HepG2 (cell line): Measurements from ENCODE around the gene PLXNB2. TPM values are rescaled to one million over a fixed set of nuclear protein-coding genes. Genes with fewer than 3 reads are reported as not detected.

Source experiments
- ATAC-seq: fragments of 200-7000 bp; cut with Tn5 transposase; 3 replicates; pipeline ENCODE4 v1.9.1; 2020; ENCODE audit warnings: mild to moderate bottlenecking, moderate library complexity
- BruUV-seq: library from RNA; stranded (reverse); fragments of 400-500 nt; replicated peaks from 2 replicates; lab custom pipeline; 2021; lab: Mats Ljungman, UMichigan
- CTCF ChIA-PET: fragments of 300-600 bp; formaldehyde crosslinking; extraction: SDS; loops from one replicate; lab custom pipeline; 2021; ENCODE audit warnings: low total read pairs, inconsistent platforms, low intra/inter-chr PET ratio; lab: Yijun Ruan, JAX
- POLR2A ChIA-PET: fragments of 350-600 bp; sonication (Branson Sonifier 250); formaldehyde crosslinking; loops from one replicate; lab custom pipeline; 2020; ENCODE audit warnings: antibody characterized with exemption, inconsistent platforms; lab: Yijun Ruan, JAX
- DNase-seq: peaks from one replicate; pipeline ENCODE4 v3.0.0-alpha.2; 2015; ENCODE audit warnings: low spot score
- FAIRE-seq: peaks from 3 replicates; lab custom pipeline; 2011; peaks lifted over from hg19 to GRCh38; lab: Jason Lieb, UNC
- H2AFZ ChIP-seq: one replicate; pipeline ENCODE4 v1.6.1; 2011; ENCODE audit warnings: low read length, inconsistent platforms
- H3K27ac ChIP-seq: fragments of 300-600 bp; 3 replicates; pipeline ENCODE4 v1.8.0; 2011; ENCODE audit warnings: mixed run types, mild to moderate bottlenecking, mixed read lengths, low read length, inconsistent platforms; ENCODE audit not compliant: insufficient read depth; ENCODE audit errors: extremely low read length
- H3K27me3 ChIP-seq, 2 experiments: fragments of 200-600 bp in 1 of 2; 2 replicates in 1 of 2; 3 replicates in 1 of 2; pipeline versions ENCODE4 v1.6.0 to v1.8.0; 2011; ENCODE audit warnings: low read length in 2 of 2, mild to moderate bottlenecking in 2 of 2, moderate library complexity in 2 of 2, inconsistent platforms in 1 of 2; ENCODE audit not compliant: insufficient read depth in 2 of 2, control insufficient read depth in 1 of 2
- H3K36me3 ChIP-seq, 2 experiments: fragments of 200-600 bp in 1 of 2; replicated peaks in 1 of 2; 2 replicates in 1 of 2; 3 replicates in 1 of 2; pipeline versions ENCODE4 v1.5.1 to v1.8.0; 2011; ENCODE audit warnings: low read length in 2 of 2, inconsistent platforms in 1 of 2; ENCODE audit not compliant: insufficient read depth in 2 of 2, control insufficient read depth in 1 of 2
- H3K4me1 ChIP-seq: 2 replicates; pipeline ENCODE4 v1.5.1; 2012; ENCODE audit warnings: low read length, inconsistent platforms; ENCODE audit not compliant: insufficient read depth
- H3K4me2 ChIP-seq: 2 replicates; pipeline ENCODE4 v1.6.0; 2011; ENCODE audit warnings: low read depth, low read length, inconsistent platforms
- H3K4me3 ChIP-seq, 3 experiments: fragments of 200-600 bp in 1 of 3; sonication (generic), shearing (Covaris generic) in 1 of 3; replicated peaks in 1 of 3; 2 replicates each; pipeline ENCODE4 v1.5.1; 2011 to 2016; ENCODE audit warnings: low read length in 3 of 3, inconsistent platforms in 2 of 3, low read depth in 2 of 3, mild to moderate bottlenecking in 2 of 3, control low read depth in 1 of 3, mixed read lengths in 1 of 3; ENCODE audit not compliant: insufficient read depth in 1 of 3
- H3K79me2 ChIP-seq: one replicate; pipeline ENCODE4 v1.6.1; 2011; ENCODE audit warnings: low read length, inconsistent platforms; ENCODE audit not compliant: insufficient read depth
- H3K9ac ChIP-seq: 2 replicates; pipeline ENCODE4 v1.6.0; 2011; ENCODE audit warnings: mild to moderate bottlenecking, low read depth, low read length, inconsistent platforms; ENCODE audit not compliant: insufficient read depth
- H3K9me3 ChIP-seq: 2 replicates; pipeline ENCODE4 v1.5.1; 2012; ENCODE audit warnings: mild to moderate bottlenecking, low read length
- H4K20me1 ChIP-seq: 2 replicates; pipeline ENCODE4 v1.6.0; 2011; ENCODE audit warnings: inconsistent platforms, mild to moderate bottlenecking, low read length, moderate library complexity; ENCODE audit not compliant: insufficient read depth
- FOXA3 ChIP-seq: IDR thresholded peaks from 2 replicates; pipeline ENCODE4 v1.6.1; 2016; ENCODE audit warnings: missing genetic modification reagents, missing compliant biosample characterization
- KMT2B ChIP-seq: IDR thresholded peaks from 2 replicates; pipeline ENCODE4 v1.6.1; 2016; ENCODE audit warnings: missing genetic modification reagents, missing compliant biosample characterization
- NAIF1 ChIP-seq: sonication (generic); formaldehyde crosslinking; IDR thresholded peaks from 2 replicates; pipeline ENCODE4 v1.5.0; 2020; ENCODE audit warnings: mild to moderate bottlenecking, missing genetic modification reagents, borderline replicate concordance
- PHF8 ChIP-seq: sonication (generic); formaldehyde crosslinking; IDR thresholded peaks from 2 replicates; pipeline ENCODE4 v1.5.0; 2020; ENCODE audit warnings: missing genetic modification reagents
- PPARG ChIP-seq: conservative IDR thresholded peaks from 2 replicates; pipeline ENCODE4 v1.6.1; 2016; ENCODE audit warnings: missing biosample characterization, missing genetic modification reagents
- SALL1 ChIP-seq: sonication (generic); formaldehyde crosslinking; IDR thresholded peaks from 2 replicates; pipeline ENCODE4 v1.8.0; 2022; ENCODE audit warnings: mild to moderate bottlenecking, missing genetic modification reagents
- STAT6 ChIP-seq: sonication (generic); formaldehyde crosslinking; IDR thresholded peaks from 2 replicates; pipeline ENCODE4 v1.4.0; 2020; ENCODE audit warnings: missing genetic modification reagents, mild to moderate bottlenecking, borderline replicate concordance
- TCF7 ChIP-seq: sonication (generic); IDR thresholded peaks from 2 replicates; pipeline ENCODE4 v1.6.1; 2016; ENCODE audit warnings: antibody characterized with exemption, low read depth
- UBTF ChIP-seq: sonication (generic); formaldehyde crosslinking; IDR thresholded peaks from 2 replicates; pipeline ENCODE4 v1.4.0; 2020; ENCODE audit warnings: mild to moderate bottlenecking, missing genetic modification reagents
- ZBTB21 ChIP-seq: sonication (generic); formaldehyde crosslinking; IDR thresholded peaks from 2 replicates; pipeline ENCODE4 v1.4.0; 2020; ENCODE audit warnings: missing genetic modification reagents
- ZFX ChIP-seq: sonication (generic); formaldehyde crosslinking; IDR thresholded peaks from 2 replicates; pipeline ENCODE4 v1.4.0; 2020; ENCODE audit warnings: mild to moderate bottlenecking, low read depth, missing genetic modification reagents, moderate library complexity
- ZNF30 ChIP-seq: sonication (generic); formaldehyde crosslinking; IDR thresholded peaks from 2 replicates; pipeline ENCODE4 v1.5.0; 2020; ENCODE audit warnings: mild to moderate bottlenecking, missing genetic modification reagents
- ZNF605 ChIP-seq: sonication (generic); formaldehyde crosslinking; IDR thresholded peaks from 2 replicates; pipeline ENCODE4 v1.8.0; 2022; ENCODE audit warnings: mild to moderate bottlenecking, missing genetic modification reagents
- ZSCAN22 ChIP-seq: sonication (generic); formaldehyde crosslinking; IDR thresholded peaks from 2 replicates; pipeline ENCODE4 v1.4.0; 2020; ENCODE audit warnings: mild to moderate bottlenecking, missing genetic modification reagents
- WGBS: methylation state at CpG from one replicate; pipeline ENCODE4 v1.1.6; 2017; ENCODE audit warnings: low lambda C conversion rate; 5-methylcytosine and 5-hydroxymethylcytosine counted together
- in situ Hi-C: cut with HindIII; loops from 2 replicates; pipeline ENCODE4 v1.10.0; 2017; ENCODE audit warnings: low pct_unique_long_range_greater_than_20kb; ENCODE audit not compliant: extremely low pct_ligation_motif_present
- intact Hi-C: fragments of 100-400 bp; cut with micrococcal nuclease; formaldehyde crosslinking; loops from one replicate; pipeline ENCODE4 v1.10.0; 2022; ENCODE audit not compliant: unreplicated experiment
- polyA plus RNA-seq, 8 experiments: library from polyadenylated mRNA; depleted of rRNA in 3 of 8; stranded (reverse) in 7 of 8; unstranded in 1 of 8; fragments of >200 nt; fragmentation: Illumina TruSeq in 4 of 8; extraction: Trizol in 4 of 8; gene quantifications; 2 replicates each; pipeline versions ENCODE4 v1.2.1 to v1.2.3, GENCODE V29; 2011 to 2016; ENCODE audit warnings: low read depth in 4 of 8, missing spikeins in 1 of 8, mixed read lengths in 1 of 8; ENCODE audit not compliant: insufficient read depth in 1 of 8
- total RNA-seq, 5 experiments: library from RNA; depleted of rRNA; stranded (reverse); fragments of >200 nt; fragmentation: Illumina TruSeq; extraction: Trizol; gene quantifications; 2 replicates each; pipeline ENCODE4 v1.2.3, GENCODE V29; 2016; ENCODE audit warnings: low read depth in 1 of 5

Gene PLXNB2
- total and polyA plus RNA-seq, 2 of the 13 experiments (the other 11 are each of a cell fraction or from before 2014, with no cell fraction given) = 32.6 to 68.9 TPM

GRCh38 chr22:50342651-50343540, 35.5 kb upstream of the PLXNB2 start, which contains the start of gene PPP6R2 (continued):
- TF ChIP-seq PHF8 (CRISPR knock-in tag) (peak; percentile 51), SALL1 (CRISPR knock-in tag) (peak; percentile 45), ZNF30 (CRISPR knock-in tag) (no peak), ZSCAN22 (CRISPR knock-in tag) (no peak), NAIF1 (CRISPR knock-in tag) (no peak), ZFX (CRISPR knock-in tag) (peak; percentile 57), UBTF (CRISPR knock-in tag) (peak; percentile 16; the same call in 1 of the 2 replicates)
- TF ChIP-seq, all 625 proteins: peak for 67

GRCh38 chr22:50341977-50342650, 34.7 kb upstream of the PLXNB2 start:
- Histone ChIP-seq H2AFZ (no peak overlapping the region), H3K79me2 (peaks cover 6% of the 10 kb centered on the region), H3K36me3 (no peaks in the 10 kb centered on the region), H3K27me3 (no peaks in the 10 kb centered on the region), H3K9ac (peak overlapping the region; percentile 59), H4K20me1 (peaks cover 7% of the 10 kb centered on the region; the same call in 1 of the 2 replicates), H3K4me3 (peak overlapping the region; percentile 81 to 86 (median 83)), H3K4me2 (peak overlapping the region; percentile 92), H3K27ac (peak overlapping the region; percentile 56), H3K4me1 (peaks cover 45% of the 10 kb centered on the region), H3K9me3 (no peaks in the 10 kb centered on the region)
- BruUV-seq = no TSS peak
- DNase-seq (peak; percentile 83), FAIRE-seq (peak; percentile 63), ATAC-seq (peak; percentile 80)
- WGBS = 7% methylated on average over 23 of the region's 26 CpGs
- in situ Hi-C loops (no loop called here), intact Hi-C loops (loop anchor here (2.0 kb wide), 3 partner anchors 55 to 97 kb away; partner anchors contain the start of genes MAPK11 and TUBGCP6)
- ChIA-PET POLR2A (interaction anchor here (0.8 to 2.7 kb wide), 13 partner anchors 13 to 166 kb away, joined by 3 to 38 read pairs (median 7); partner anchors contain the start of genes DENND6B, HDAC10, LMF2 and NCAPH2), CTCF (interaction anchor here (0.6 to 4.2 kb wide), 7 partner anchors 15 to 124 kb away, joined by 3 to 125 read pairs (median 8); partner anchors contain the start of gene DENND6B)
- no peak for TF ChIP-seq PPARG
- no peak for TF ChIP-seq STAT6
- no peak for TF ChIP-seq KMT2B (CRISPR knock-in tag)
- TF ChIP-seq FOXA3 (CRISPR knock-in tag) = no peak
- no peak for TF ChIP-seq ZBTB21 (CRISPR knock-in tag)
- TF ChIP-seq TCF7 = no peak
- no peak for TF ChIP-seq ZNF605 (CRISPR knock-in tag)
